Measurements from ENCODE around the gene UCHL5.
"Not testable (repeated sequence)": the region's sequence is repeated elsewhere in the genome, so short reads cannot be mapped to it uniquely, and the experiment has no call there.

The UCHL5 gene

DNA sequence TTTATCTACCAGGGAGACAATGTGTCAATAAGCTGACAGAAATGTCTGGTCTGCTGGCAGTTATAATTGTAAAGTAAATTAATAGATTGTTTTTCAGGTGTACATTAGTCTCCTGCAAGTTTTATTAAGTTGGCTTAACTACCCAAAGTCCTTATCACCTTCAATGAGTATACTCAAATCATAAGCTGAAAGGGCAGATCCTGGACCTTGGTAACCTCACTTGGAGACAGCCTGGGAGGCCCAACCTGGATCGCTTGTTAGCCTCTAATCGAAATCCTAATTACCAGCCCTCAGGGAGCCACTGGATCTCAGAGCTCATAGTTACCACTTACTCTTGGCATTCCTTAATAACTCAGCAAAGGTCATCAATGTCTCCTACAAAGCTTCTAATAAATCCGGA, 49.7 kb downstream of the UCHL5 start:
- H3K4me1 Mint-ChIP-seq (ENCODE audit: low read depth), result peaks cover 6% of the 10 kb centered on the region
- H3K27me3 Mint-ChIP-seq (ENCODE audit: low read depth), result no peaks in the 10 kb centered on the region
- no peak overlapping the region for H3K27ac Mint-ChIP-seq
- no peak overlapping the region for H3K4me3 Mint-ChIP-seq
- no peaks in the 10 kb centered on the region for H3K9me3 Mint-ChIP-seq
- H3K36me3 Mint-ChIP-seq (ENCODE audit: low read depth), result peaks cover 8% of the 10 kb centered on the region

DNA sequence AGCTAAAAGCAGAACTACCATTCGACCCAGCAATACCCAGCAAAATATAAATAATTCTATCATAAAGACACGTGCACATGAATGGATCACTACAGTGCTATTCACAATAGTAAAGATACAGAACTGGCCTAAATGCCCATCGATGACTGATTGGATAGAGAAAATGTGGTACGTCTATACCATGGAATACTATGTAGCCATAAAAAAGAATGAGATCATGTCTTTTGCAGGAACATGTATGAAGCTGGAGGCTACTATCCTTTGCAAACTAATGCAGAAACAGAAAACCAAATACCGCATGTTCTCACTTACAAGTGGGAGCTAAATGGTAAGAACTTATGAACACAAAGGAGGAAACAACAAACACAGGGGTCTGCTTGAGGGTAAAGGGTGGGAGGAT, 53.4 kb downstream of the UCHL5 start:
- Mint-ChIP-seq H3K4me1 (ENCODE audit: low read depth) (peaks cover 6% of the 10 kb centered on the region), H3K9me3 (no peaks in the 10 kb centered on the region), H3K4me3 (no peak overlapping the region), H3K27me3 (ENCODE audit: low read depth) (no peaks in the 10 kb centered on the region), H3K36me3 (ENCODE audit: low read depth) (peaks cover 20% of the 10 kb centered on the region), H3K27ac (no peak overlapping the region)

DNA sequence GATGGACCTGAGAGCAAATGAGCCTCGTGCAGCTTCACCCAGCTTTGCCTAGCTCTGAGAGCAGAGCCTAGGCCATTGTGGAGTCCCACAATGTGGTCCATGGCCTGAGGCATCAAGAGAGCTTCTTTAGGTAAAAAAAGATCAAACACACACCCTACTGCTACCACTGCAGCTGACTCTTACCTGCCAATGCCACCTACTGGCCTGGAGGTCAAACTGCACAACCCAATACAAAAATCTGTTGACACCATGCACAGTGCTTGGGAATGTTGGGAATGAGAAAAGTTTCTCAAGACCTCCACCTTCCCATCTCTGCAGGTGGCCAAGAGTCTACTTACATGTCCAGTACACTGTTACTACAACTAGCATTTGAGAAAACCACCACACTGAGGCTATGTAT, 60.6 kb downstream of the UCHL5 start:
- Mint-ChIP-seq H3K27ac (no peak overlapping the region), H3K4me1 (ENCODE audit: low read depth) (peaks cover 2% of the 10 kb centered on the region), H3K36me3 (ENCODE audit: low read depth) (peaks cover 44% of the 10 kb centered on the region), H3K4me3 (no peak overlapping the region), H3K27me3 (ENCODE audit: low read depth) (no peaks in the 10 kb centered on the region), H3K9me3 (peaks cover 16% of the 10 kb centered on the region)

DNA sequence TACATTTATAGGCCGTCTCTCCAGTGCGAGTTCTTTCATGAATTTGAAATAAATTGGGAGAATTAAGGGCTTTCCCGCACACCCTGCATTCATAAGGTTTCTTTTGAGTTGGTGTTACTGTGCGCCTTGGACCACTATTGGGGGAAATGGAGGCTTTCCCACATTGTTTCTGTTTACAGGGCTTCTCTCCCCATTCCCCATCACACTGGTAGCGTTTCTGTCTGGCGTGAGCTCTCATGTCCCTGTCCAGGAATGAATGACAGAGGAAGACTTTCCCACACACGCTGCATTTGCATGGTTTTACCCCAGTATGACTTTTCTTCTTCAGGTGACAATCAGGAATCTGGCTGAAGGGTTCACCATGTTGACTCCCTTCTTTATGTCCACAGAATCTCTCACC, 65.0 kb downstream of the UCHL5 start:
- Mint-ChIP-seq H3K27me3 (ENCODE audit: low read depth) (no peaks in the 10 kb centered on the region), H3K36me3 (ENCODE audit: low read depth) (peaks cover 32% of the 10 kb centered on the region), H3K9me3 (peaks cover 19% of the 10 kb centered on the region), H3K27ac (no peak overlapping the region), H3K4me1 (ENCODE audit: low read depth) (peaks cover 5% of the 10 kb centered on the region), H3K4me3 (no peak overlapping the region)

DNA sequence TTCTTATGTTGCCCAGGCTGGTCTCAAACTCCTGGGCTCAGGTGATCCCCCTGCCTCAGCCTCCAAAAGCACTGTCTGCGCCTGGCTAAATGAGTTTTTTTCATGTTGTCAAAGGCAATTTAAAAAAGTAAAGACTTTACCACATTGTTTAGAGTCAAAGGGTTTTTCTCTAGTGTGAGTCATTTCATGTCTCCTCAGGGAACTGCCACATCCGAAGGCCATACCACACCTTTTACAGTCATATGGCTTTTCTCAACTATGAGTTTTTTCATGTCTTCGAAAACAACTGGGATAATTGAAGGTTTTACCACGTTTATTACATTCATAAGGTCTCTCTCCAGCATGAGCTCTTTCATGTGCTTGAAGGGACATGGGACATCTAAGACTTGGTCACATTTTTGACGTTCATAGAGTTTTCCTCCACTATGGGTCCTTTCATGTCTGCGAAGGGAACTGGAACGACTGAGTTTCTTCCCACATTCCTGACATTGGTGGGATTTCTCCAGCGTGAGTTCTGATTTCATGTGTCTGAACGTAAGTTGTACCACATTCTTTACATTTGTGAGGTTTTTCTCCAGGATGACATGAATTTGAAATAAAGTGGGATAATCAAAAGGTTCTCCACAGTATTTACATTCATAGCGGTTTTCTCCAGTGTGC, 65.6 kb downstream of the UCHL5 start:
- no peak overlapping the region for H3K4me3 Mint-ChIP-seq
- peaks cover 27% of the 10 kb centered on the region for H3K36me3 Mint-ChIP-seq (ENCODE audit: low read depth)
- H3K27me3 Mint-ChIP-seq (ENCODE audit: low read depth), result no peaks in the 10 kb centered on the region
- peaks cover 5% of the 10 kb centered on the region for H3K4me1 Mint-ChIP-seq (ENCODE audit: low read depth)
- peaks cover 19% of the 10 kb centered on the region for H3K9me3 Mint-ChIP-seq
- no peak overlapping the region for H3K27ac Mint-ChIP-seq

DNA sequence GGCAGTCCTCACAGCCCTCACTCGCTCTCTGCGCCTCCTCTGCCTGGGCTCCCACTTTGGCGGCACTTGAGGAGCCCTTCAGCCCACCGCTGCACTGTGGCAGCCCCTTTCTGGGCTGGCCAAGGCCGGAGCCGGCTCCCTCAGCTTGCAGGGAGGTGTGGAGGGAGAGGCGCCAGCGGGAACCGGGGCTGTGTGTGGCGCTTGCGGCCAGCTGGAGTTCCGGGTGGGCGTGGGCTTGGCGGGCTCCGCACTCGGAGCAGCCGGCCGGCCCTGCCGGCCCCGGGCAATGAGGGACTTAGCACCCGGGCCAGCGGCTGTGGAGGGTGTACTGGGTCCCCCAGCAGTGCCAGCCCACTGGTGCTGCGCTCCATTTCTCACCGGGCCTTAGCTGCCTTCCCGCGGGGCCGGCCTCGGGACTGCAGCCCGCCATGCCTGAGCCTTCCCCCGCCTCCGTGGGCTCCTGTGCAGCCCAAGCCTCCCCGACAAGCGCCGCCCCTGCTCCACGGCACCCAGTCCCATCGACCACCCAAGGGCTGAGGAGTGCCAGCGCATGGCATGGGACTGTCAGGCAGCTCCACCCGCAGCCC, 72.3 kb downstream of the UCHL5 start:
- H3K9me3 Mint-ChIP-seq; H3K27ac Mint-ChIP-seq; H3K36me3 Mint-ChIP-seq (ENCODE audit: low read depth); H3K27me3 Mint-ChIP-seq (ENCODE audit: low read depth); H3K4me3 Mint-ChIP-seq: not testable (repeated sequence)
- H3K4me1 Mint-ChIP-seq (ENCODE audit: low read depth), result peaks cover 20% of the 10 kb centered on the region

DNA sequence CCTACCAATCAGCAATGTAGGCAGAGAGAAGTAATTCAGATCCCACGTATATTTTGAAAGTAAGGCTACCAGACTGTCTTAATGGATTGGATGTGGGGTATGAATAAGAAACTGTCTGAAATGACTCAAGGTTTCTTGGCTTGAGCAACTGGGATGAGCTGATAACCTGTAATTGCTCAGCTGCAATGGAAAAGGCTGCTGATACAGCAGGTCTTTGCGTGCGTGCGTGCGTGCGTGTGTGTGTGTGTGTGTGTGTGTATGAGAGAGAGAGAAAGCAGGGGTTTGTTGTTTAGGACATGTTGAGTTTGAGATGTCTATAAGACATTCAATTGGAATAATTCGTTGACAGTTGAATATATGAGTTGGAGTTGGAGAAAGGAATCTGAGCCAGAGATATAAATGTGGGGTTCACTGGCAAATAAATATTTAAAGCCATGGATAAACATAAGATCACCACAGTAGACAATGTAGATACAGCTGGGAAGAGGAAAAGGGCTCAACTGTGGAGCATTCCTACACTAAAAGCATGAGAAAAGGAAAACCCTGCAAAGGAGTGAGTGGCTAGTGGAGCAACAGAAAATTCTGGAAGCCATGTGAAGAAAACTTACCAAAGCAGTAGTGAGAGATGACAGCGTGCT, 72.9 kb downstream of the UCHL5 start:
- Mint-ChIP-seq H3K4me1 (ENCODE audit: low read depth) (peaks cover 20% of the 10 kb centered on the region), H3K4me3 (no peak overlapping the region), H3K27me3 (ENCODE audit: low read depth) (no peaks in the 10 kb centered on the region), H3K9me3 (no peaks in the 10 kb centered on the region), H3K36me3 (ENCODE audit: low read depth) (peaks cover 8% of the 10 kb centered on the region), H3K27ac (peak overlapping the region; percentile 10)

DNA sequence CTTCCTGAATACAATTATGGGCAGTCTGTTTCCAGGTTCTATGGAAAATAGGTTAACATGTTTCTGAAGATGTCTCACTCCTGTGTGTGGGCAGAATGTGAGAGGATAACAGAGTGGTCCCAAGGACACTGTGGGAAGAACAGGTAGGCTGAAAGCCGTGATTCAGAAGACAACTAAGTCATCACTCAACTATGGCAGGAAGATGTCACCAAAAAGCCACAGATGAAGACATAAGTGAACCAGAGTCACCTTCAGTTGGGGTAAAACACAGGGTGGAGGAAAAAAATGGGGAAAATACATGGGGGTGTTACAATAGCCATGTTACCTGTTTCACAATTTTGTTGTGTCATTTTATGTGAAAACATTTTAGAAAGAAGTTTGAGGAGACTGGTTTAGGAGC, 75.1 kb downstream of the UCHL5 start:
- H3K36me3 Mint-ChIP-seq (ENCODE audit: low read depth), result peaks cover 8% of the 10 kb centered on the region
- H3K4me3 Mint-ChIP-seq, result no peak overlapping the region
- peaks cover 20% of the 10 kb centered on the region for H3K4me1 Mint-ChIP-seq (ENCODE audit: low read depth)
- H3K27me3 Mint-ChIP-seq (ENCODE audit: low read depth), result no peaks in the 10 kb centered on the region
- no peak overlapping the region for H3K27ac Mint-ChIP-seq
- H3K9me3 Mint-ChIP-seq, result no peaks in the 10 kb centered on the region

DNA sequence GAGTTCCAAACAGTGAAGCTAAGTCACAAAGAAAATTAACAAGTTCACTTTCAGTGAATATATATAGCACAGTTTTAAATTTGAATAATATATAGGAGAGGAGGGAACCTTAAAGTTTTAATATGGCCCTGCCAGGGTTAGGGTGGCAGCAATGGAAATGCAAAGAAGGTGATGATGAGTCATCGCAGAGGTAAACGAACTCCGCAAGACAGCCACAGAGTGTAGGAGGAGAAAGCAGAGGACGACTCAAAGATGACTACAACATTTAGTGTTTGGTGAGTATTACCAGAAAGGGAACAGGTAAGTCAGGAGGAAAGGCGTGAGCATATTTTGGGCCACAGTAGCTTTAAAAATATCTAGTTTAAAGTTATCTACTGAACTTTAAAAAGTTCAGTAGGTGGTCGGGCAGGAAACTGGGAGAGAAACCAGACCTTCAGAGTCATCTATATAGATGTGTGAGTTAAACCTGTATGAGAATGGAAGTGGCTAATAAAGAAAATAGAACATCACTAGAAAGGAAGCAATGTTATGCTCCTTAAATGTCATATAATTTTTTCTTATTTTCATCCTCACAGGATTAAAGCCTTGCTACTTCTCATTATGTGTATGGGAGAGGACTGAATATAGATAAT, 75.7 kb downstream of the UCHL5 start:
- Mint-ChIP-seq H3K4me3 (peak overlapping the region; percentile 32), H3K27me3 (ENCODE audit: low read depth) (no peaks in the 10 kb centered on the region), H3K4me1 (ENCODE audit: low read depth) (peaks cover 20% of the 10 kb centered on the region), H3K36me3 (ENCODE audit: low read depth) (peaks cover 8% of the 10 kb centered on the region), H3K27ac (peak overlapping the region; percentile 74), H3K9me3 (no peaks in the 10 kb centered on the region)

DNA sequence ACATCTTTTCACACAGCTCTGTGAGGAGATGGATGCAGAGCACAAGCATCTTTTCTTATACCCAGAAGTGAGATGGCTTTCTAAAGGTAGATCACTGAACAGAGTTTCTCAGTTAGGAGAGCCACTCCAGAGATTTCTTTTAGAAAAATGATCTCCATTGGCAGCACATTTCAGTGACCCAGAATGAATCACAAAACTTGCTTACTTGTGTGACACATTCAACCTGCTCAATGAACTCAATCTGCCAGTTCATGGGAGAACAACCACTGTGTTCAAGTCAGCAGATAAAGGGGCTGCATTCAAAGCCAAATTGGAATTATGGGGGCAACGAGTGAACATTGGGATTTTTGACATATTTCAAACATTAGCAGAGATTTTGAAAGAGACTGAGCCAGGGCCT, 78.3 kb downstream of the UCHL5 start:
- H3K4me1 Mint-ChIP-seq (ENCODE audit: low read depth), result peaks cover 16% of the 10 kb centered on the region
- no peaks in the 10 kb centered on the region for H3K9me3 Mint-ChIP-seq
- no peak overlapping the region for H3K4me3 Mint-ChIP-seq
- H3K36me3 Mint-ChIP-seq (ENCODE audit: low read depth), result peaks cover 4% of the 10 kb centered on the region
- H3K27me3 Mint-ChIP-seq (ENCODE audit: low read depth), result no peaks in the 10 kb centered on the region
- no peak overlapping the region for H3K27ac Mint-ChIP-seq

DNA sequence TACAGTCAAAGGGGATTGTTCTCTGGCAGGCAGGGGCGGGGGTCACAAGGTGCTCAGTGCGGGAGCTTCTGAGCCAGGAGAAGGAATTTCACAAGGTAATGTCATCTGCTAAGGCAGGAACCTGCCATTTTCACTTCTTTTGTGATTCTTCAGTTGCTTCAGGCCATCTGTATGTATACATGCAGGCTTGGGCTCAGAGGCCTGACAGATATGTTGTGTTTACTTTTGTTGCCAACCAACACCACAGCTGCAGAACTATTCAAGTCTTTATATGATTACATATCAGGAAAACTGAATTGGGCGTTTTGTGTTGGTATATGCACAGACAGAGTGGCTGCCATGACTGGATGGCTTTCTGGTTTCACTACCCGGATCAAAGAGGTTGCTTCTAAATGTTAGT, 78.8 kb downstream of the UCHL5 start:
- H3K27ac Mint-ChIP-seq, H3K9me3 Mint-ChIP-seq: not testable (repeated sequence)

DNA sequence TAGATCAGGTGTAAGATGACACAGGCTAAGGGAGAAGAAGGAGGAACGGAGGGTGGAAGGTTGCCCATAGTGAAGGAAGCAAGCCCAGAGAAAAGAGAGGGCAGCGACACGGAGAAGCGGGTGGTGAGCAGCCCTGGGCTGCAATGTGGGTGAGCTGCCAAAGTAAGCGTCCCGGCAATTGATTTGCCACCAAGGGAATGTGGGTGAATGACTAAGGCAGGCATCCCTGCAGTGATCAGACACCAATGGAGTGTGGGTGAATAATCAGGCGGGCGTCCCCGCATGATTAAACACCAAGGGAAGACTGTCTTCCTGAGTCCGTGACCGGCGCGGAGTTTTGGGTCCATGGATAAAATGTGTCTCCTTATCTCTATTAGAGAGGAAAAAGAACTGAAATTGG, 79.6 kb downstream of the UCHL5 start:
- H3K36me3 Mint-ChIP-seq (ENCODE audit: low read depth), result no peaks in the 10 kb centered on the region
- no peak overlapping the region for H3K27ac Mint-ChIP-seq
- no peaks in the 10 kb centered on the region for H3K9me3 Mint-ChIP-seq
- H3K4me3 Mint-ChIP-seq, result no peak overlapping the region
- no peaks in the 10 kb centered on the region for H3K27me3 Mint-ChIP-seq (ENCODE audit: low read depth)
- peaks cover 13% of the 10 kb centered on the region for H3K4me1 Mint-ChIP-seq (ENCODE audit: low read depth)

More for the DNA sequence above, 78.8 kb downstream of the UCHL5 start:
- H3K36me3 Mint-ChIP-seq (ENCODE audit: low read depth); H3K4me3 Mint-ChIP-seq; H3K27me3 Mint-ChIP-seq (ENCODE audit: low read depth): not testable (repeated sequence)
- peaks cover 16% of the 10 kb centered on the region for H3K4me1 Mint-ChIP-seq (ENCODE audit: low read depth)

DNA sequence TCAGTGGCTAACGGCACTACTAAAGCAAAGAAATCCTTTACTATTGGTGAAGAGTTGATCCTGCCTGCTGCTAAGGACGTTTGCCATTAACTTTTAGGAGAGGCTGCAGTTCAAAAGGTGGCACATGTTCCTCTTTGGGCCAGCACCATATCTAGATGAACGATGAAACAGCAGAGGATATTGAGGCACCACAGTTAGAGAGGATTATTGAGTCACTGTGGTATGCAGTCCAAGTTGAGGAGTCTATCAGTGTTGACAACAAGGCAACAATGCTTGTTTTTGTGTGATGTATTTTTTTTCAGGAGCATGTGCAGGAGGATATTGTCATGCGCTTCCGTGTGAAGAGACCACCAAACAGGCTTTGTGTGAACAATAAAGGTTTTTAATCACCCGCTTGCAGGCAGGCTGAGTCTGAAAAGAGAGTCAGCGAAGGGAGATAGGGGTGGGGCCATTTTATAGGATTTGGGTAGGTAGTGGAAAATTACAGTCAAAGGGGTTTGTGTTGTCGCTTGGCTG, 80.9 kb downstream of the UCHL5 start:
- Mint-ChIP-seq H3K27ac (no peak overlapping the region), H3K36me3 (ENCODE audit: low read depth) (no peaks in the 10 kb centered on the region), H3K9me3 (no peaks in the 10 kb centered on the region), H3K4me3 (no peak overlapping the region), H3K27me3 (ENCODE audit: low read depth) (no peaks in the 10 kb centered on the region), H3K4me1 (ENCODE audit: low read depth) (peaks cover 1% of the 10 kb centered on the region)

DNA sequence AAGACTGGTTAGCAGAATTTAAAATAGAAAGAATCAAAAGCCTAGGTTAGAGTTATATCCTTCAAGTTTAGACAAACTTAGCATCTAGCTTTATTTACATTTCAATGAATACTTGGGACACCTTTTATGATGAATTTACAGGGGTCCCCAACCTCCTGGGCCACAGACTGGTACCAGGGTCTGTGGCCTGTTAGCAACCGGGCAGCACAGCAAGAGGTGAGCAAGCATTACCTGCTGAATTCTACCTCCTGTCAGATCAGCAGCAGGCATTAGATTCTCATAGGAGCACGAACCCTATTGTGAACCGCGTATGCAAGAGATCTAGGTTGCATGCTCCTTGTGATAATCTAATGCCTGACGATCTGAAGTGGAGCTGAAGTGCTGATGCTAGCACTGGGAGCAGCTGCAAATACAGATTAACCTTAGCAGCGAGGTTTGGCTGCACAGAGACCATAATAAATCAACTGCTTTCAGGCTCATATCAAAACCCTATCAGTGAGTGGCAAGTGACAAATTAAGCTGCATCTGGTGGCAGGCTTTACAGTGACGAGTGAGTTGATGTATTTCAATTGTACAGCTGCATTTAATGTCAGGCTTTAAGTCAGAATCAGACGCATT, 82.0 kb downstream of the UCHL5 start:
- Mint-ChIP-seq H3K27ac (no peak overlapping the region), H3K4me3 (no peak overlapping the region), H3K9me3 (no peaks in the 10 kb centered on the region), H3K27me3 (ENCODE audit: low read depth) (no peaks in the 10 kb centered on the region), H3K4me1 (ENCODE audit: low read depth) (no peaks in the 10 kb centered on the region), H3K36me3 (ENCODE audit: low read depth) (no peaks in the 10 kb centered on the region)
